Gastroesophageal sphincter (tissue), 4 donors: ENCODE data around the gene CDKN2AIPNL. TPM values are rescaled to one million over a fixed set of nuclear protein-coding genes. Genes with fewer than 3 reads are reported as not detected.

ENCODE experiments used
- ATAC-seq: fragments of 150-250 bp; one replicate; pipeline ENCODE4 v1.9.1; 2016; ENCODE audit warnings: mild to moderate bottlenecking, moderate library complexity
- H3K27ac ChIP-seq, 4 donors: fragments of 200-600 bp; sonication (generic) in 3 of 4; 1 replicate in 3 of 4; 2 replicates in 1 of 4; pipeline ENCODE4 v1.5.1; 2016 to 2019
- H3K27me3 ChIP-seq: fragments of 200-600 bp; sonication (generic); one replicate; pipeline ENCODE4 v1.5.1; 2019
- H3K36me3 ChIP-seq, 2 donors: fragments of 200-600 bp; sonication (generic); one replicate each; pipeline ENCODE4 v1.5.1; 2019; ENCODE audit warnings: control low read depth in 1 of 2
- H3K4me1 ChIP-seq, 3 donors: fragments of 200-600 bp; sonication (generic); 1 replicate in 2 of 3; 2 replicates in 1 of 3; pipeline ENCODE4 v1.5.1; 2016 to 2019; ENCODE audit warnings: control low read depth in 2 of 3
- H3K4me3 ChIP-seq, 2 donors: fragments of 200-600 bp; sonication (generic); one replicate each; pipeline ENCODE4 v1.5.1; 2019; ENCODE audit warnings: mild to moderate bottlenecking in 1 of 2, moderate library complexity in 1 of 2
- H3K9me3 ChIP-seq, 3 donors: fragments of 200-600 bp; sonication (generic); one replicate each; pipeline ENCODE4 v1.5.1; 2017 to 2019; ENCODE audit warnings: control low read depth in 2 of 3
- EP300 ChIP-seq: sonication (generic); formaldehyde crosslinking; IDR thresholded peaks from one replicate; pipeline ENCODE4 v1.6.1; 2017; ENCODE audit warnings: antibody characterized with exemption, mild to moderate bottlenecking
- POLR2A ChIP-seq, 2 donors: fragments of 450-650 bp; IDR thresholded peaks; one replicate each; pipeline ENCODE4 v1.6.1; 2017; ENCODE audit warnings: antibody characterized with exemption in 2 of 2, mild to moderate bottlenecking in 2 of 2, moderate library complexity in 1 of 2
- POLR2AphosphoS5 ChIP-seq: sonication (generic); formaldehyde crosslinking; IDR thresholded peaks from one replicate; pipeline ENCODE4 v1.6.1; 2017; ENCODE audit warnings: antibody characterized with exemption
- WGBS, 2 donors: methylation state at CpG; one replicate each; pipeline ENCODE4 v1.1.5; 2018; ENCODE audit warnings: low coverage in 1 of 2; 5-methylcytosine and 5-hydroxymethylcytosine counted together
- total RNA-seq, 4 donors: library from RNA; depleted of rRNA; stranded (reverse); fragments of >200 nt; gene quantifications; one replicate each; pipeline ENCODE4 v1.1.0, GENCODE V29; 2016
- TF ChIP-seq, protein P1 (sequence below), 4 experiments: fragments of 200-600 bp in 2 of 4; fragments of 450-650 bp in 2 of 4; sonication (generic) in 1 of 4; IDR thresholded peaks; one replicate each; pipeline ENCODE4 v1.5.1; 2017 to 2019; ENCODE audit warnings: antibody characterized with exemption in 4 of 4, mild to moderate bottlenecking in 2 of 4, moderate library complexity in 2 of 4

The CDKN2AIPNL gene, protein sequence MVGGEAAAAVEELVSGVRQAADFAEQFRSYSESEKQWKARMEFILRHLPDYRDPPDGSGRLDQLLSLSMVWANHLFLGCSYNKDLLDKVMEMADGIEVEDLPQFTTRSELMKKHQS
- total RNA-seq, result 10 to 100 TPM; 15.1 to 25.7 (median 21.0) TPM

DNA sequence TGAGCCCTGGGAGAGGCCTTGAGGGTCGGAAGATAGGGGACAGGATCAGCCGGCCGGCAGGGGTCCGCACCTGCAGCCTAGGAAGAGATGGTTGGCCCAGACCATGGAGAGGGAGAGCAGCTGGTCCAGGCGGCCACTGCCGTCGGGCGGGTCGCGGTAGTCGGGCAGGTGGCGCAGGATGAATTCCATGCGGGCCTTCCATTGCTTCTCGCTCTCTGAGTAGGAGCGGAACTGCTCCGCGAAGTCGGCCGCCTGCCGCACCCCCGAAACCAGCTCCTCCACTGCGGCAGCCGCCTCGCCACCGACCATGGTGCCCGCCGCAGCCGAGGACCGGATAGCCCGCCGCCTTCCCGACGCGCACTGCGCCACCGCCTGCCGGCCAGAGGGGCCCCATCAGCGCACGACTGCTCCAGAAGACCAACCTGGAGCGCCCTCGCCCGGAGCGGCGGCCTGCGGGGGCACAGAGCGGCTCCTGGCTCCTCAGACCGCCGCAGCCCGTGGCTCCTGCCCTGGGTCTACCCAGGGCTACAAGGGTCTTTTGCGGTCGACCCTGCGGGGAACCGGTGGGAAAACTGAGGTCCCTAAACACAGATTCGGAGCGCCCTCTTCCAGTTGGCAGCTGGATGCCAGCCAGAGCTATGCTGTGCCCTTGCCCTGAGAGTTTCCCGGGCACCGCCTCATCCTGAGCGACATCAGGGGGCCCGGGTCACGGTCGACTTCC lies at the start of gene CDKN2AIPNL:
Gene CDKN2AIPNL, minus strand, starts transcription at position 336 of the 721 bp plus-strand sequence. Its CDS starts 27 bp downstream, at position 309.
- TF ChIP-seq, protein P1, sequence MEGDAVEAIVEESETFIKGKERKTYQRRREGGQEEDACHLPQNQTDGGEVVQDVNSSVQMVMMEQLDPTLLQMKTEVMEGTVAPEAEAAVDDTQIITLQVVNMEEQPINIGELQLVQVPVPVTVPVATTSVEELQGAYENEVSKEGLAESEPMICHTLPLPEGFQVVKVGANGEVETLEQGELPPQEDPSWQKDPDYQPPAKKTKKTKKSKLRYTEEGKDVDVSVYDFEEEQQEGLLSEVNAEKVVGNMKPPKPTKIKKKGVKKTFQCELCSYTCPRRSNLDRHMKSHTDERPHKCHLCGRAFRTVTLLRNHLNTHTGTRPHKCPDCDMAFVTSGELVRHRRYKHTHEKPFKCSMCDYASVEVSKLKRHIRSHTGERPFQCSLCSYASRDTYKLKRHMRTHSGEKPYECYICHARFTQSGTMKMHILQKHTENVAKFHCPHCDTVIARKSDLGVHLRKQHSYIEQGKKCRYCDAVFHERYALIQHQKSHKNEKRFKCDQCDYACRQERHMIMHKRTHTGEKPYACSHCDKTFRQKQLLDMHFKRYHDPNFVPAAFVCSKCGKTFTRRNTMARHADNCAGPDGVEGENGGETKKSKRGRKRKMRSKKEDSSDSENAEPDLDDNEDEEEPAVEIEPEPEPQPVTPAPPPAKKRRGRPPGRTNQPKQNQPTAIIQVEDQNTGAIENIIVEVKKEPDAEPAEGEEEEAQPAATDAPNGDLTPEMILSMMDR (IDR thresholded peaks at IDR 0.05), result peak; percentile 69 to 96 (median 90)
- TF ChIP-seq EP300 (no peak), POLR2AphosphoS5 (peak; percentile 78), POLR2A (IDR thresholded peaks at IDR 0.05) (peak; percentile 46 to 52)
- 0% methylated on average over 4 of the region's 61 CpGs; no CpG with 5 or more reads in 1 of the 2 donors for WGBS, 2 donors
- H3K27me3 ChIP-seq, result no peaks in the 10 kb centered on the region

DNA sequence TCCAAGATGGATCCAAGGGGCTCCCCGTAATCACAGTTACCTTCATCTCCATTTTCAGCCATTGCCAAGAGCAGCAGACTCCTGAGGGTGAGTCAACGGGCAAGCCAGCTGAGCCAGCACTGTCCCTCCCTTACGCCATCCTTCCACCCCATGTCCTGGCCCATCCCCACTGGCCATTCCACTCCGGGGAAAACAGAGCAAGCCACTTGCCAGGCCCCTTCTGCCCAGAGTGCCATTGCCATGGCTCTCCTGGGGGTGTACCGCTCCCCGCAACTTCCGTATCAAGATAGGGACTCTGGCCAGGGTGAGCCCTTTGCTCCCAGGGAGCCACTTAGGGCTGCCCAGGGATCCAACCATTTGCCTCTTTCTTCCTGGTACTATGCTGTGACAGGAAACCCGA lies 48.9 kb upstream of the CDKN2AIPNL start:
- Histone ChIP-seq H3K4me3 (no peak overlapping the region), H3K4me1 (peaks cover 0 to 29% (median 13%) of the 10 kb centered on the region in 3 donors), H3K27me3 (no peaks in the 10 kb centered on the region), H3K36me3 (no peaks in the 10 kb centered on the region), H3K9me3 (no peaks in the 10 kb centered on the region), H3K27ac (no peak overlapping the region)
- no peak for ATAC-seq
- WGBS, 2 donors, result 89 to 100% methylated on average over 1 to 6 of the region's 8 CpGs
- TF ChIP-seq POLR2A (IDR thresholded peaks at IDR 0.05) (no peak), EP300 (no peak), POLR2AphosphoS5 (no peak)
- TF ChIP-seq, protein P1 (IDR thresholded peaks at IDR 0.05), result no peak

More for the DNA sequence above, at the start of gene CDKN2AIPNL:
- Histone ChIP-seq H3K4me3 (peak within 1 kb of the TSS; percentile 49 to 85), H3K4me1 (peaks cover 0 to 39% (median 15%) of the 10 kb centered on the region in 3 donors), H3K9me3 (no peaks in the 10 kb centered on the region), H3K27ac (peak within 1 kb of the TSS; percentile 52 to 92 (median 89)), H3K36me3 (peaks cover 0 to 11% of the 10 kb centered on the region in 2 donors)
- peak; percentile 99 for ATAC-seq

DNA sequence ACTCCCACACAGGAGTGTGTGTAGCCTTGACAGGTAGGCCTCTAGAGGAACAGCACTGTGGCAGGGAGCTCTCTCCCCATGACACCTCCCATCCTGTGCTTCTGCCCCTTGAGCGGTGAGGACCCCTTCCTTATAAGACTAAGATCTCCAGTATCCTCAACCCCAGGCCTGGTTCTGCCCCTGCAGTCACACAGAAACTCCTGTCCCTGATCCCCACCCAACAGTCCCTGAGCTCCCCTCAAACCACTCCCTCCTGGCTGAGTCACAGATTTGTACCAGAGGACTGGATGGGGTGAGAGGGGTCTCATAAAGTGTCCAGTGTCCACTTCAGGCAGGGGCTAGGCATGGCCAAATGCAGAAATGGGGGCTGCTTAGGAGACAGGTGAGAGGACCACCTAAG lies 47.8 kb upstream of the CDKN2AIPNL start:
- H3K4me1 ChIP-seq, result peaks cover 0 to 18% (median 6%) of the 10 kb centered on the region in 3 donors
- 100% methylated on average over 1 of the region's 1 CpG; no CpG with 5 or more reads in 1 of the 2 donors for WGBS, 2 donors
- H3K36me3 ChIP-seq, result no peaks in the 10 kb centered on the region
- no peak overlapping the region for H3K4me3 ChIP-seq
- TF ChIP-seq POLR2AphosphoS5, result no peak
- TF ChIP-seq POLR2A (IDR thresholded peaks at IDR 0.05), result no peak
- no peak for ATAC-seq
- H3K9me3 ChIP-seq, result no peaks in the 10 kb centered on the region
- peak overlapping the region in 1 of 4 donors; percentile 34 for H3K27ac ChIP-seq
- no peaks in the 10 kb centered on the region for H3K27me3 ChIP-seq

DNA sequence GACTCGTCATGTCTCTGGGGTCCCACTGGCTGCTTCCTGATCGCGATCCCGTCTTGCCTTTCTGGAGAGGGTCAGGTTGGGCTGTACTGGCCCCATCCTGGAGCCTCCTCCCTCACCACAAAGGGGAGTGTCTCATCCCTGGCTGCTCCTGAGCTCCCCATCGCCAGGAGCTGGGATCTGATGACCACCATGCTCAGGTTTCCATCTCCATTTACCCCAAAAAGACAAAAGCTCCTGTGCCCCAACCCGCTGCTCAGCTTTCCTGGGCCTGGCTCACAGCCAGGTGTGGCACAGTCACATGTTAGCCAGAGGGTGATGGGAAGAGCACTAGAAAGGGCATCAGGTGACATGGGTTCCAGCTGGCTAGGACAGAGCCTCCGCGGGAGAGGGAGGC lies 47.3 kb upstream of the CDKN2AIPNL start:
- TF ChIP-seq, protein P1 (IDR thresholded peaks at IDR 0.05), result no peak
- no peak for TF ChIP-seq POLR2AphosphoS5
- 64% methylated on average over 4 of the region's 8 CpGs; no CpG with 5 or more reads in 1 of the 2 donors for WGBS, 2 donors
- ATAC-seq, result peak; percentile 17
- no peaks in the 10 kb centered on the region for H3K9me3 ChIP-seq
- H3K4me3 ChIP-seq, result no peak overlapping the region
- peaks cover 0 to 17% (median 6%) of the 10 kb centered on the region in 3 donors for H3K4me1 ChIP-seq
- H3K36me3 ChIP-seq, result no peaks in the 10 kb centered on the region
- no peaks in the 10 kb centered on the region for H3K27me3 ChIP-seq
- H3K27ac ChIP-seq, result peak overlapping the region in 2 of 4 donors; percentile 34 to 38

DNA sequence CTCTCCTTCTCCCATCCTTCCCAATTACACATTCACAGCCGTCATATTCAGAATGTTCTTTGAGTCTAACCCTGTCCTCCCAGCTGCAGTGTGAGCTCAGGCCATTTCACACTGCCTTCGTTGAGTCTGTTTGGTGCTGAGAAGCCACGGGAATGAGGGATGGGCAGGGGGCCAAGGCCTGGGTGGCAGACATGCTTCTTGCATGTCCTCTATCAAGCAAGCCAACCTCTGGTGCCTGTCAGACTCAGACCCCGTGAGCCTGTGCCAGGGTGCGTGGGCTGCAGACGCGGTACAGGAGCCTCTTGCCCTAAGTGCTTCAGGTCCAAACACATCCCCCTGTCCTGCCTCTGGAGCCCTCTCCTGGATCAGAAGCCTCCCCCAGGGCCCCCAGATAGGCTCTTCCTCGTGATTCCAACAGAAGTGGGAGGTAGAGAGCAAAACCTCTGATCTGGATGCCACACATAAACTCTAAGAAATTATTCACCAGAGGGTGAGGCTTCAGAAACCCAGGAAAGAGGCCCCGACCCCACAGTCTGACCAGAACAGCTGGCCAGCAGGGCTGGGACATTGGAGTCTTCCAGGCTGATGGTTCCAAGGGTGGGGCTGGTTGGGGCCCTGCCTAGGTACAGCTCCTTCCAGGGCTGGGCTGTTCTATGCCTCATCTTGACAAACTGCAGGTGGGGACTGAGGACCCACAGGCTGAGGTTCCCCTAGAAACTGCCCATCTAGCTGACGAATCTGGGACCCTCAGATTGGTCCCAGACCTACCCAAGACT lies 46.7 kb upstream of the CDKN2AIPNL start:
- H3K27ac ChIP-seq, result peak overlapping the region in 2 of 4 donors; percentile 34 to 38
- WGBS, 2 donors, result 40% methylated on average over 1 of the region's 10 CpGs; no CpG with 5 or more reads in 1 of the 2 donors
- TF ChIP-seq, protein P1 (IDR thresholded peaks at IDR 0.05), result no peak
- TF ChIP-seq EP300 (no peak), POLR2AphosphoS5 (no peak), POLR2A (IDR thresholded peaks at IDR 0.05) (no peak)

More for the DNA sequence above, 46.7 kb upstream of the CDKN2AIPNL start:
- H3K36me3 ChIP-seq, result no peaks in the 10 kb centered on the region
- H3K4me3 ChIP-seq, result no peak overlapping the region
- ATAC-seq, result peak; percentile 62
- no peaks in the 10 kb centered on the region for H3K9me3 ChIP-seq
- no peaks in the 10 kb centered on the region for H3K27me3 ChIP-seq
- peaks cover 0 to 17% (median 6%) of the 10 kb centered on the region in 3 donors for H3K4me1 ChIP-seq
